WI38 (cell line): ENCODE data around the gene GAK.

Source experiments
- H3K4me3 ChIP-seq: 2 replicates; pipeline ENCODE4 v1.5.1; 2011; ENCODE audit warnings: low read depth, mild to moderate bottlenecking, control low read depth, low read length
- TF ChIP-seq, protein P1 (sequence below): IDR thresholded peaks from 2 replicates; pipeline ENCODE4 v1.5.1; 2012; ENCODE audit warnings: low read depth, mild to moderate bottlenecking, control low read depth, low read length

Gene GAK

DNA sequence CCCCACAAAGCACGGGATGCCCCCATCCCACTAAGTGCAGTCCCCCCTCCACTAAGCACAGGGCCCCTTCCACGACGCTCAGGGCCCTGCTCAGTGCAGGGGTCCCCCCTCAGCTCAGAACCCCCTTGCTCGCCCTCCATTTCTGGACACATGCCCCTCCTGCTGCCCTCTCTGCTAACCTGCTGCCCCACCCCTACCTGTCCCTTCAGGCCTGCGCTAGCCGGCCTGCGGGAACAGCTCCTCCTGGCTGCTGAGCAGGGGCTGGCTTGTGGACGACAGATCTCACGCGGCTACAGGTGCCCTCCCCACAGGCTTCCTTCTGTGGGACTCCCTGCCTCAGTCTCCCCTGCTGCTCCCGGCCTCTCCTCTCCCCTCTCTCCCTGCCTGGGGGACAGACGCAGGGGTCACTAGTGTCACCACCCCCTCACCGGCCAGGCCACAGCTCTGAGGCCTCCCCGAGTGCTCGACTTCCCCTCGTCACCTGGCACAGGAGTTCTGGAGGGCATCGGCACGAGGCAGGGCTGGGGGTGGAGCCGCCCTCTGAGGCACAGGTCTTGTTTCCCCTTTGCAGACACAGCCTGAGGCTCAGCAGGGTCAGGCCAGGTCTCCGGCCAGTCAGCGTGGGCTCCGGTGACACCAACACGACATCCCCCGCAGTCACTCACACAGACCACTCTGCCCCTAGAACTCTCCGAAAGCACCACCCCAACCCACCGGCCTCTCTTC is 21.6 kb downstream of the GAK start:
- no peak overlapping the region for H3K4me3 ChIP-seq
- TF ChIP-seq, protein P1, sequence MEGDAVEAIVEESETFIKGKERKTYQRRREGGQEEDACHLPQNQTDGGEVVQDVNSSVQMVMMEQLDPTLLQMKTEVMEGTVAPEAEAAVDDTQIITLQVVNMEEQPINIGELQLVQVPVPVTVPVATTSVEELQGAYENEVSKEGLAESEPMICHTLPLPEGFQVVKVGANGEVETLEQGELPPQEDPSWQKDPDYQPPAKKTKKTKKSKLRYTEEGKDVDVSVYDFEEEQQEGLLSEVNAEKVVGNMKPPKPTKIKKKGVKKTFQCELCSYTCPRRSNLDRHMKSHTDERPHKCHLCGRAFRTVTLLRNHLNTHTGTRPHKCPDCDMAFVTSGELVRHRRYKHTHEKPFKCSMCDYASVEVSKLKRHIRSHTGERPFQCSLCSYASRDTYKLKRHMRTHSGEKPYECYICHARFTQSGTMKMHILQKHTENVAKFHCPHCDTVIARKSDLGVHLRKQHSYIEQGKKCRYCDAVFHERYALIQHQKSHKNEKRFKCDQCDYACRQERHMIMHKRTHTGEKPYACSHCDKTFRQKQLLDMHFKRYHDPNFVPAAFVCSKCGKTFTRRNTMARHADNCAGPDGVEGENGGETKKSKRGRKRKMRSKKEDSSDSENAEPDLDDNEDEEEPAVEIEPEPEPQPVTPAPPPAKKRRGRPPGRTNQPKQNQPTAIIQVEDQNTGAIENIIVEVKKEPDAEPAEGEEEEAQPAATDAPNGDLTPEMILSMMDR = no peak

DNA sequence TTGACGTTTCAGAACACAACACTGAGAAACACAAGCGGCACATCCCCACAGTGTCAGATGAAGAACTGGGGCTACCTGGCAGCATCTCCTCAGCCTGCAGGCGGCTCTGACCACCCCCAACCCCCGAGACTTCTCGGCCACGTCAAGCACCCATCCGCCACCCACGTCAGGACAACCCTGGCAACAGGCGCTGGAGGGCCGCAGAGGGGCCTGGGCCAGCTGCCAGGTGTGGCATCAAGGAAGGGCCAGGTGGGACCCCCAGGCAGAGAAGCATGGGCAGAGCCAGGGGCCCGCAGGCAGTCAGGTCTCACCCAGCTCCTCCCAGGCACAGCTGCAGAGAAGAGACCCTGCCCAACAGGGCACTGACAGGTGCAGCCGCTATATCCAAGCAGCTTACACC is 22.3 kb downstream of the GAK start:
- H3K4me3 ChIP-seq = no peak overlapping the region
- TF ChIP-seq, protein P1 = no peak

DNA sequence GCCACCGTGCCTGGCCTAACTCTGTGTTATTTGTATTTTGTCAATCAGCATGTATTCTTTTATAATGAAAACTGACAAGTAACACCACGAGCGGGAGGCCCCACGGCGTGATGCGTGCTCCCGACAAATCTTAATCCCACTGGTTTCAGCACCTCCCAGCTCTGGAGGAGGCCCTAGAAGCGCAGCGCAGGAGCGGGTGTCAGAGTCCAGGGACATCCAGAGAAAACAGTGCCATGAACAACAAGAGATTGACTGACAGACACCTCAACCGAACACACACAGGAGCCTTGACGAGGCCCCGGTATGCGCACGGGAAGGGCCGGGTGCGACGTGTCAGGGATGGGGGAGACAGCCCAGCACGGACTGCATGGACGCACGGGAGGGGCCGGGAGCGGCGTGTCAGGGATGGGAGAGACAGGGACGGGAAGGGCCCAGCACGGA is 23.0 kb downstream of the GAK start:
- TF ChIP-seq, protein P1 = no peak
- no peak overlapping the region for H3K4me3 ChIP-seq

GRCh38 chr4:907691-908425 is 24.3 kb downstream of the GAK start:
- H3K4me3 ChIP-seq = no peak overlapping the region
- TF ChIP-seq, protein P1 = no peak

DNA sequence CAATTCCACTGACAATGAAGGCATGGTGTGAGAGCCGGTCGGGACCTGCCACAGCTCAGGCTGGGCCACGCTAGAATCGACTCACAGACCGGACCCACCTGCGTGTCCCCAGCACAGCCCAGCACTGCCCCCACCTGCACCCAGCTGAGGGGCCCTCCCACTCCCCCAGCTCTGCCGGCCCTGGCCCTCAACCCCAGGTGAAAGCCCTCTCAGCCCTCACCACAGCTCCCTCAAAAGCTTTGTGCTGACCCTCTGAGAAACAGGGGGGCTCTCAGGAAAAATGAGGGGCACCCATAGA is 25.1 kb downstream of the GAK start:
- TF ChIP-seq, protein P1 = no peak

DNA sequence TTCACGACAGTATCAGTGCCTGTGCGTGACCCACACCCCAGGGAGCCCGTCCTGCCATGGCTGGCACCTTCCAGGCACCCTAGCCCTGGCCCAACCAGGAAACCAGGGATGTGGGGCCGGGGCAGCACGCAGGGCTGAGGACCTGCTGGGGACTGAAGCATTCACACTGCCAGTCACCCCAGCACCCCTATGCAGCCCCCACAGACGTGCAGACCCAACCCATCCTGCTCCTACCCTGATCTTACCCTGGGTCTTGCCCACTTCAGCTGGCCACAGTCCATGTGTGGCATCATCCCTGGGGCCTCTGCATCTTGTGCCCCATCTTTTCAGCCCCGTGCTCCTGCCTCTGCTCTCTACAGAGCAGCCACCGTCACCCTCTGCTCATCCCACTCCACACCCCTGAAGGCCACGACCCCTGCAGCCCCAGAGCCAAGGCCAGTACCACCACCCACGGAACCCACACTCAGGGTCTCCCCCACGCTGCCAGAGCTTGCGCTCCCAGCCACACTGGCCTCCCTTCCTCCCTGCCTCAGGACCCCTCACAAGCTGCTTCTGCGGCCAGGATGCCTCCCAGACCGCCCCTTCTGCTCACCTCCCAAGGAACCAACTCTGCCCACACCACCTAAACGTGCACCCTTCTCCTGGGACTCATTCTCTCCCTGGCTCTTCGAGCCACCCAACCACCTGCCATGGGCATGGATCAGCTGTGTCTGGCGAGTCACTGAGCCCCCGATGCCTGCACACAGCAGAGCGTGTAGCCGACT is 25.6 kb downstream of the GAK start:
- no peak overlapping the region for H3K4me3 ChIP-seq
- TF ChIP-seq, protein P1 = no peak

More for the DNA sequence above, 25.1 kb downstream of the GAK start:
- H3K4me3 ChIP-seq = no peak overlapping the region
